SH-SY5Y (cell line): ENCODE measurements around the gene OR8G1.

Source experiments
- GATA2 ChIP-seq: IDR thresholded peaks from 2 replicates; pipeline ENCODE4 v1.6.1; 2011; ENCODE audit warnings: mild to moderate bottlenecking, low read depth, low read length
- GATA3 ChIP-seq: IDR thresholded peaks from 2 replicates; pipeline ENCODE4 v1.6.1; 2011; ENCODE audit warnings: low read depth, mild to moderate bottlenecking, low read length, moderate library complexity

- TF ChIP-seq GATA2 (no peak), GATA3 (no peak)
Measured at GRCh38 chr11:124211321-124211720, 29.6 kb upstream of the OR8G1 start.
